Endothelial cell of umbilical vein (primary cell): ENCODE measurements around the gene OR10C1. TPM values are rescaled to one million over a fixed set of nuclear protein-coding genes. Genes with fewer than 3 reads are reported as not detected.

Experiments used
- BruUV-seq: library from RNA; stranded (reverse); fragments of 400-500 nt; replicated peaks from 2 replicates; lab custom pipeline; 2021; lab: Mats Ljungman, UMichigan
- CTCF ChIA-PET: fragments of 300-600, 350-600 bp; sonication (Branson Sonifier 250); formaldehyde crosslinking; loops from one replicate; lab custom pipeline; 2021; ENCODE audit warnings: antibody characterized with exemption, inconsistent platforms; lab: Charles Lee
- POLR2A ChIA-PET: fragments of 300-600, 350-600 bp; sonication (Branson Sonifier 250); formaldehyde crosslinking; loops from one replicate; lab custom pipeline; 2021; ENCODE audit warnings: antibody characterized with exemption, inconsistent platforms; lab: Charles Lee
- DNase-seq: peaks from one replicate; pipeline ENCODE4 v3.0.0-alpha.2; 2011; ENCODE audit warnings: low read depth, low spot score
- FAIRE-seq: peaks from 2 replicates; lab custom pipeline; 2011; peaks lifted over from hg19 to GRCh38; lab: Jason Lieb, UNC
- H2AFZ ChIP-seq: 2 replicates; pipeline ENCODE4 v1.6.0; 2012; ENCODE audit warnings: low read depth, low read length, control low read depth, inconsistent platforms
- H3K27ac ChIP-seq: 2 replicates; pipeline ENCODE4 v1.5.1; 2011; ENCODE audit warnings: low read depth, mild to moderate bottlenecking, control low read depth, low read length, moderate library complexity; ENCODE audit not compliant: insufficient read depth
- H3K27me3 ChIP-seq, 2 experiments: 2 replicates each; pipeline versions ENCODE4 v1.6.0 to v1.6.1; 2011; ENCODE audit warnings: low read length in 2 of 2, mixed read lengths in 1 of 2; ENCODE audit not compliant: control insufficient read depth in 2 of 2, insufficient read depth in 2 of 2
- H3K36me3 ChIP-seq, 2 experiments: 2 replicates in 1 of 2; 3 replicates in 1 of 2; pipeline ENCODE4 v1.5.1; 2011; ENCODE audit warnings: low read length in 2 of 2, mild to moderate bottlenecking in 1 of 2, moderate library complexity in 1 of 2; ENCODE audit not compliant: control insufficient read depth in 2 of 2, insufficient read depth in 2 of 2; ENCODE audit errors: extremely low read depth in 1 of 2
- H3K4me1 ChIP-seq: 3 replicates; pipeline ENCODE4 v1.5.1; 2011; ENCODE audit warnings: mild to moderate bottlenecking, low read length; ENCODE audit not compliant: control insufficient read depth, insufficient read depth; ENCODE audit errors: extremely low read depth
- H3K4me2 ChIP-seq: 2 replicates; pipeline ENCODE4 v1.6.1; 2011; ENCODE audit warnings: low read length, control low read depth, mixed read lengths; ENCODE audit not compliant: insufficient read depth
- H3K4me3 ChIP-seq, 3 experiments: fragments of 200-600 bp in 1 of 3; sonication (generic), shearing (Covaris generic) in 1 of 3; replicated peaks in 1 of 3; 2 replicates each; pipeline ENCODE4 v1.5.1; 2011 to 2016; ENCODE audit warnings: control low read depth in 3 of 3, low read length in 3 of 3, mild to moderate bottlenecking in 2 of 3, inconsistent platforms in 1 of 3, low read depth in 1 of 3, moderate library complexity in 1 of 3; ENCODE audit not compliant: insufficient read depth in 1 of 3
- H3K79me2 ChIP-seq: 2 replicates; pipeline ENCODE4 v1.6.0; 2012; ENCODE audit warnings: low read length, inconsistent platforms; ENCODE audit not compliant: control insufficient read depth, insufficient read depth
- H3K9ac ChIP-seq: replicated peaks from 2 replicates; pipeline ENCODE3; 2011; ENCODE audit warnings: low read length, control low read depth; ENCODE audit not compliant: insufficient read depth; ENCODE audit errors: extremely low read depth
- H3K9me1 ChIP-seq: replicated peaks from 3 replicates; pipeline ENCODE4 v1.6.0; 2011; ENCODE audit warnings: mild to moderate bottlenecking, low read length; ENCODE audit not compliant: control insufficient read depth, insufficient read depth; ENCODE audit errors: extremely low read depth
- H3K9me3 ChIP-seq: replicated peaks from 2 replicates; pipeline ENCODE4 v1.5.1; 2012; ENCODE audit warnings: low read length, inconsistent platforms; ENCODE audit not compliant: control insufficient read depth, insufficient read depth
- H4K20me1 ChIP-seq: replicated peaks from 2 replicates; pipeline ENCODE3; 2011; ENCODE audit warnings: mild to moderate bottlenecking, low read length; ENCODE audit not compliant: control insufficient read depth, insufficient read depth; ENCODE audit errors: extremely low read depth
- EZH2 ChIP-seq: IDR thresholded peaks from 2 replicates; pipeline ENCODE4 v1.6.1; 2012; ENCODE audit warnings: borderline replicate concordance, low read depth, mild to moderate bottlenecking, moderate library complexity, low read length, inconsistent platforms; ENCODE audit not compliant: severe bottlenecking
- FOS ChIP-seq: IDR thresholded peaks from 2 replicates; pipeline ENCODE4 v1.6.1; 2011; ENCODE audit warnings: mild to moderate bottlenecking, low read length, moderate library complexity, borderline replicate concordance; ENCODE audit not compliant: insufficient read depth
- GATA2 ChIP-seq: IDR thresholded peaks from 2 replicates; pipeline ENCODE4 v1.7.0; 2011; ENCODE audit warnings: low read depth, mild to moderate bottlenecking, moderate library complexity, mixed read lengths, low read length; ENCODE audit not compliant: insufficient read length, insufficient read depth
- JUN ChIP-seq: IDR thresholded peaks from 2 replicates; pipeline ENCODE4 v1.6.1; 2011; ENCODE audit warnings: borderline replicate concordance, low read depth; ENCODE audit not compliant: insufficient read length, insufficient read depth
- MYC ChIP-seq: IDR thresholded peaks from one replicate; pipeline ENCODE4 v1.6.1; 2011; ENCODE audit warnings: mild to moderate bottlenecking, low read depth, low read length
- POLR2A ChIP-seq: IDR thresholded peaks from 2 replicates; pipeline ENCODE4 v1.6.1; 2012; ENCODE audit warnings: low read depth, mild to moderate bottlenecking, control low read depth, low read length
- POLR2AphosphoS5 ChIP-seq: IDR thresholded peaks from 2 replicates; pipeline ENCODE4 v1.6.1; 2012; ENCODE audit warnings: low read depth, mild to moderate bottlenecking, control low read depth, low read length, moderate library complexity; ENCODE audit not compliant: insufficient read depth
- dilution Hi-C: fragments of 300-500 bp; cut with MboI; formaldehyde crosslinking; loops from one replicate; pipeline ENCODE4 v1.15.0; 2019; ENCODE audit warnings: low sequenced_read_pairs; ENCODE audit not compliant: extremely low pct_ligation_motif_present
- intact Hi-C: fragments of 100-400 bp; cut with micrococcal nuclease; formaldehyde crosslinking; loops from one replicate; pipeline ENCODE4 v1.10.0; 2022
- polyA plus RNA-seq, 4 experiments: library from polyadenylated mRNA; depleted of rRNA in 3 of 4; stranded (reverse) in 3 of 4; unstranded in 1 of 4; fragments of >200 nt; gene quantifications; 2 replicates each; pipeline versions ENCODE4 v1.2.1 to v1.2.3, GENCODE V29; 2011 to 2012; ENCODE audit warnings: missing spikeins in 1 of 4
- total RNA-seq: library from RNA; stranded (reverse); gene quantifications from 2 replicates; pipeline ENCODE4 v1.2.3, GENCODE V29; 2021
- TF ChIP-seq, protein P1 (sequence below): IDR thresholded peaks from 2 replicates; pipeline ENCODE4 v1.6.1; 2011; ENCODE audit not compliant: insufficient read depth, insufficient read length
- TF ChIP-seq, protein P2 (sequence below), 2 donors: IDR thresholded peaks; 1 replicate in 1 of 2; 2 replicates in 1 of 2; pipeline ENCODE4 v1.5.1; 2011; ENCODE audit warnings: low read length in 2 of 2, mild to moderate bottlenecking in 2 of 2, moderate library complexity in 2 of 2, control low read depth in 1 of 2, inconsistent platforms in 1 of 2, low read depth in 1 of 2; ENCODE audit not compliant: insufficient read depth in 1 of 2; ENCODE audit errors: extremely low read depth in 1 of 2

OR10C1 gene
- total and polyA plus RNA-seq, 2 donors (not counting 3 experiments of a cell fraction or from before 2014, with no cell fraction given): not detected

DNA sequence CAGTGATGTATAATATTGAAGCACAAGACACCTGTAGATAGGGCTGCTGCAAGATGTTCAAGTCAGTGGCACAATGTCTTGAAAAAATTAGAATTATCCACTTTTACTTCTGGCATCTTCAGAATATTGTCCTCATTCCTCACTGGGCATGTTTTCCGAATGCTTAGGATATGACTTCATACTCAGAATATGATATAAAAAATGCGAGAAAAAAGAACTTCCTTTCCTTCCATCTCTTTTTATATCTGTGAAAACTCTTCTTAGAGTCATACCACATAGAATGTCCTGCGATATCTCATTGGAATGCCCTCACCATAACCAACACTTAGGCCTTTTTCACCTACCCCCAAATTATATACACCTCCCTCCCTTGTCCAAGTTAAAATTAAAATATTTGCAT is 44.1 kb downstream of the OR10C1 start:
- Histone ChIP-seq H3K27ac (no peak overlapping the region), H3K9me1 (no peaks in the 10 kb centered on the region), H3K36me3 (no peaks in the 10 kb centered on the region), H3K4me3 (no peak overlapping the region), H3K79me2 (no peaks in the 10 kb centered on the region), H3K4me2 (no peak overlapping the region), H3K27me3 (no peaks in the 10 kb centered on the region), H3K9me3 (no peaks in the 10 kb centered on the region), H3K4me1 (no peaks in the 10 kb centered on the region), H3K9ac (no peak overlapping the region), H4K20me1 (no peaks in the 10 kb centered on the region), H2AFZ (no peak overlapping the region)
- BruUV-seq: no TSS peak
- no peak for DNase-seq
- TF ChIP-seq FOS (peak; percentile 12), EZH2 (no peak), JUN (no peak)
- ChIA-PET POLR2A (no interaction called here), CTCF (no interaction called here)
- FAIRE-seq: no peak
- intact Hi-C loops (no loop called here), dilution Hi-C loops (no loop called here)

DNA sequence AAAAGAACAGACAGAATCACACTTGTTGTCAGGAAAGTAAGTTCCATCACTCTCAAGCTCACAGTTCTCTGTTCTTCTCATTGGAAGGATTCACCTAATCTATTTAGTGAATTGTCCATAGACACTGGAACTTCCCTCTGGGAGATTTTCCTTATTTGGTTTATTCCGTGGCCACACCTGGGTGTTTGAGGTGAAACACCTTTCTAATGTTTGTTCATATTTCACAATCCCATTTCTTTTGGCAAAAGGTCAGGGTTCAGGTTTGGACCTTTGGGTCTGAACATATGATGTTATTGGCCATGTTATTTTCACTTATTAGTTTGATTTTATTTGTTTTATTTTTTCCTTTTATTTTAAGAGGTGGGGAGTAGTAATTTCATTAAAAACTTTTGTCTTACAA is 44.6 kb downstream of the OR10C1 start:
- FAIRE-seq (no peak), DNase-seq (no peak)
- Histone ChIP-seq H3K9me3 (no peaks in the 10 kb centered on the region), H3K27ac (no peak overlapping the region), H3K9me1 (no peaks in the 10 kb centered on the region), H3K9ac (no peak overlapping the region), H3K27me3 (no peaks in the 10 kb centered on the region), H4K20me1 (no peaks in the 10 kb centered on the region), H3K4me1 (no peaks in the 10 kb centered on the region), H3K36me3 (no peaks in the 10 kb centered on the region), H3K4me3 (no peak overlapping the region), H3K79me2 (no peaks in the 10 kb centered on the region), H2AFZ (no peak overlapping the region), H3K4me2 (no peak overlapping the region)
- ChIA-PET CTCF (no interaction called here), POLR2A (no interaction called here)
- BruUV-seq: no TSS peak
- dilution Hi-C loops (no loop called here), intact Hi-C loops (no loop called here)
- no peak for TF ChIP-seq FOS
- TF ChIP-seq EZH2: no peak
- TF ChIP-seq, protein P1, sequence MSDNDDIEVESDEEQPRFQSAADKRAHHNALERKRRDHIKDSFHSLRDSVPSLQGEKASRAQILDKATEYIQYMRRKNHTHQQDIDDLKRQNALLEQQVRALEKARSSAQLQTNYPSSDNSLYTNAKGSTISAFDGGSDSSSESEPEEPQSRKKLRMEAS: no peak
- TF ChIP-seq MYC: no peak
- TF ChIP-seq GATA2: no peak
- no peak for TF ChIP-seq POLR2AphosphoS5
- no peak for TF ChIP-seq JUN
- TF ChIP-seq, protein P2, sequence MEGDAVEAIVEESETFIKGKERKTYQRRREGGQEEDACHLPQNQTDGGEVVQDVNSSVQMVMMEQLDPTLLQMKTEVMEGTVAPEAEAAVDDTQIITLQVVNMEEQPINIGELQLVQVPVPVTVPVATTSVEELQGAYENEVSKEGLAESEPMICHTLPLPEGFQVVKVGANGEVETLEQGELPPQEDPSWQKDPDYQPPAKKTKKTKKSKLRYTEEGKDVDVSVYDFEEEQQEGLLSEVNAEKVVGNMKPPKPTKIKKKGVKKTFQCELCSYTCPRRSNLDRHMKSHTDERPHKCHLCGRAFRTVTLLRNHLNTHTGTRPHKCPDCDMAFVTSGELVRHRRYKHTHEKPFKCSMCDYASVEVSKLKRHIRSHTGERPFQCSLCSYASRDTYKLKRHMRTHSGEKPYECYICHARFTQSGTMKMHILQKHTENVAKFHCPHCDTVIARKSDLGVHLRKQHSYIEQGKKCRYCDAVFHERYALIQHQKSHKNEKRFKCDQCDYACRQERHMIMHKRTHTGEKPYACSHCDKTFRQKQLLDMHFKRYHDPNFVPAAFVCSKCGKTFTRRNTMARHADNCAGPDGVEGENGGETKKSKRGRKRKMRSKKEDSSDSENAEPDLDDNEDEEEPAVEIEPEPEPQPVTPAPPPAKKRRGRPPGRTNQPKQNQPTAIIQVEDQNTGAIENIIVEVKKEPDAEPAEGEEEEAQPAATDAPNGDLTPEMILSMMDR (IDR thresholded peaks at IDR 0.05; ENCODE audit: extremely low read depth in 1 of 2, insufficient read depth in 1 of 2, low read depth in 1 of 2, low read length in 2 of 2): no peak
- TF ChIP-seq POLR2A: no peak
